Esophagus muscularis mucosa (tissue), 3 donors: Measurements from ENCODE around the gene GPR152.

Source experiments
- CTCF ChIP-seq, 3 experiments: fragments of 200-600 bp in 2 of 3; fragments of 450-650 bp in 1 of 3; sonication (generic) in 2 of 3; IDR thresholded peaks; one replicate each; pipeline ENCODE4 v1.5.1; 2017 to 2019; ENCODE audit warnings: antibody characterized with exemption in 3 of 3, mild to moderate bottlenecking in 2 of 3, moderate library complexity in 1 of 3
- POLR2A ChIP-seq: fragments of 450-650 bp; IDR thresholded peaks from one replicate; pipeline ENCODE4 v1.6.1; 2017; ENCODE audit warnings: antibody characterized with exemption, moderate library complexity, mild to moderate bottlenecking, low read depth

- TF ChIP-seq CTCF (IDR thresholded peaks at IDR 0.05) = no peak
- no peak for TF ChIP-seq POLR2A
These were observed 17.9 kb upstream of the GPR152 start for GRCh38 chr11:67470337-67471002.
